Trophoblast cell (in vitro differentiated cells and primary cell): ENCODE results near the gene DRC1.

ENCODE experiments used
- DNase-seq, 2 donors: peaks; one replicate each; pipeline ENCODE4 v3.0.0-alpha.2; 2016
- H2AFZ ChIP-seq: 2 replicates; pipeline ENCODE4 v1.6.1; 2013; ENCODE audit warnings: low read length, moderate library complexity, mild to moderate bottlenecking; ENCODE audit not compliant: insufficient read depth, poor library complexity
- H2AK5ac ChIP-seq: 2 replicates; pipeline ENCODE4 v1.6.1; 2013; ENCODE audit warnings: mild to moderate bottlenecking, low read length
- H2BK120ac ChIP-seq: 2 replicates; pipeline ENCODE4 v1.6.1; 2013; ENCODE audit warnings: low read length, mild to moderate bottlenecking, moderate library complexity; ENCODE audit not compliant: insufficient read depth, poor library complexity
- H2BK12ac ChIP-seq: 2 replicates; pipeline ENCODE4 v1.6.1; 2013; ENCODE audit warnings: mild to moderate bottlenecking, low read length, moderate library complexity
- H2BK5ac ChIP-seq: 2 replicates; pipeline ENCODE4 v1.6.1; 2013; ENCODE audit warnings: low read length, low read depth, moderate library complexity, mild to moderate bottlenecking; ENCODE audit not compliant: poor library complexity
- H3K14ac ChIP-seq: 2 replicates; pipeline ENCODE4 v1.6.1; 2013; ENCODE audit warnings: mild to moderate bottlenecking, low read length
- H3K18ac ChIP-seq: 2 replicates; pipeline ENCODE4 v1.6.1; 2013; ENCODE audit warnings: mild to moderate bottlenecking, low read length
- H3K23ac ChIP-seq: 2 replicates; pipeline ENCODE4 v1.6.1; 2013; ENCODE audit warnings: low read length
- H3K27ac ChIP-seq: 2 replicates; pipeline ENCODE4 v1.5.1; 2013; ENCODE audit warnings: low read depth, mild to moderate bottlenecking, inconsistent platforms, low read length, moderate library complexity
- H3K27me3 ChIP-seq: 2 replicates; pipeline ENCODE4 v1.6.1; 2013; ENCODE audit warnings: inconsistent platforms, mild to moderate bottlenecking, low read length, moderate library complexity; ENCODE audit not compliant: insufficient read depth
- H3K36me3 ChIP-seq, 2 experiments: 1 replicate in 1 of 2; 2 replicates in 1 of 2; pipeline ENCODE4 v1.6.1; 2013; ENCODE audit warnings: low read length in 2 of 2, mild to moderate bottlenecking in 2 of 2, moderate library complexity in 1 of 2; ENCODE audit not compliant: insufficient read depth in 2 of 2, control insufficient read depth in 1 of 2
- H3K4ac ChIP-seq: 2 replicates; pipeline ENCODE4 v1.6.1; 2013; ENCODE audit warnings: low read depth, mild to moderate bottlenecking, low read length, moderate library complexity
- H3K4me1 ChIP-seq, 2 experiments: 1 replicate in 1 of 2; 2 replicates in 1 of 2; pipeline ENCODE4 v1.6.1; 2013; ENCODE audit warnings: low read length in 2 of 2, mild to moderate bottlenecking in 2 of 2, moderate library complexity in 1 of 2; ENCODE audit not compliant: insufficient read depth in 2 of 2, control insufficient read depth in 1 of 2
- H3K4me2 ChIP-seq: 2 replicates; pipeline ENCODE4 v1.6.1; 2013; ENCODE audit warnings: inconsistent platforms, mild to moderate bottlenecking, low read length, moderate library complexity
- H3K4me3 ChIP-seq: 2 replicates; pipeline ENCODE4 v1.5.1; 2013; ENCODE audit warnings: mild to moderate bottlenecking, low read depth, low read length, inconsistent platforms
- H3K79me1 ChIP-seq: one replicate; pipeline ENCODE4 v1.6.1; 2013; ENCODE audit warnings: low read length
- H3K79me2 ChIP-seq: 2 replicates; pipeline ENCODE4 v1.6.1; 2013; ENCODE audit warnings: low read length, mild to moderate bottlenecking; ENCODE audit not compliant: control insufficient read depth, insufficient read depth, poor library complexity
- H3K9ac ChIP-seq: 2 replicates; pipeline ENCODE4 v1.6.1; 2013; ENCODE audit warnings: mild to moderate bottlenecking, low read length
- H3K9me3 ChIP-seq: 2 replicates; pipeline ENCODE4 v1.6.1; 2013; ENCODE audit warnings: low read depth, mild to moderate bottlenecking, control low read depth, inconsistent platforms, low read length; ENCODE audit not compliant: insufficient read depth
- H4K12ac ChIP-seq: 2 replicates; pipeline ENCODE4 v1.6.1; 2013; ENCODE audit warnings: low read depth, mild to moderate bottlenecking, low read length, moderate library complexity
- H4K8ac ChIP-seq: 2 replicates; pipeline ENCODE4 v1.6.1; 2013; ENCODE audit warnings: low read depth, mild to moderate bottlenecking, low read length, moderate library complexity
- H4K91ac ChIP-seq: one replicate; pipeline ENCODE4 v1.6.1; 2013; ENCODE audit warnings: low read depth, mild to moderate bottlenecking, low read length, moderate library complexity
- WGBS: extraction: QIAGEN DNeasy Blood & Tissue Kit; methylation state at CpG from one replicate; pipeline ENCODE4 v1.1.7; 2013; ENCODE audit warnings: missing lambda C conversion rate; ENCODE audit not compliant: insufficient read length, insufficient coverage; ENCODE audit errors: extremely low coverage; 5-methylcytosine and 5-hydroxymethylcytosine counted together

The DRC1 gene

GRCh38 chr2:26471766-26472706 is 70.3 kb downstream of the DRC1 start:
- no peak overlapping the region for H2BK120ac ChIP-seq
- no peak overlapping the region for H4K91ac ChIP-seq
- DNase-seq, result peak in 1 of 2 donors; percentile 26
- H3K27ac ChIP-seq, result no peak overlapping the region
- no peak overlapping the region for H2AFZ ChIP-seq
- peaks cover 7% of the 10 kb centered on the region for H3K9me3 ChIP-seq
- H3K36me3 ChIP-seq, result no peaks in the 10 kb centered on the region
- no peak overlapping the region for H3K4me2 ChIP-seq
- no peak overlapping the region for H4K8ac ChIP-seq
- no peak overlapping the region for H2AK5ac ChIP-seq
- no peak overlapping the region for H3K14ac ChIP-seq
- no CpG with 5 or more reads among the region's 25 CpGs for WGBS
- H3K4ac ChIP-seq, result no peak overlapping the region
- H3K27me3 ChIP-seq, result no peaks in the 10 kb centered on the region
- no peaks in the 10 kb centered on the region for H3K4me1 ChIP-seq
- H2BK5ac ChIP-seq, result no peak overlapping the region
- peak overlapping the region; percentile 90 for H3K23ac ChIP-seq
- peak overlapping the region; percentile 2 for H3K9ac ChIP-seq
- H3K4me3 ChIP-seq, result peak overlapping the region; percentile 53
- H4K12ac ChIP-seq, result no peak overlapping the region
- H3K79me2 ChIP-seq, result no peaks in the 10 kb centered on the region
- no peak overlapping the region for H2BK12ac ChIP-seq
- H3K79me1 ChIP-seq, result no peaks in the 10 kb centered on the region
- no peak overlapping the region for H3K18ac ChIP-seq

GRCh38 chr2:26472821-26473655 is 71.3 kb downstream of the DRC1 start:
- Histone ChIP-seq H3K27ac (no peak overlapping the region), H4K91ac (no peak overlapping the region), H2BK120ac (no peak overlapping the region), H3K79me2 (no peaks in the 10 kb centered on the region), H2AFZ (no peak overlapping the region), H3K23ac (no peak overlapping the region), H3K4ac (no peak overlapping the region), H3K4me3 (no peak overlapping the region), H3K4me2 (no peak overlapping the region), H3K36me3 (no peaks in the 10 kb centered on the region), H3K27me3 (no peaks in the 10 kb centered on the region), H3K14ac (no peak overlapping the region), H2BK5ac (no peak overlapping the region), H4K8ac (no peak overlapping the region), H3K4me1 (no peaks in the 10 kb centered on the region), H2BK12ac (no peak overlapping the region), H2AK5ac (no peak overlapping the region), H3K18ac (no peak overlapping the region), H4K12ac (no peak overlapping the region), H3K9ac (no peak overlapping the region), H3K9me3 (peaks cover 7% of the 10 kb centered on the region), H3K79me1 (no peaks in the 10 kb centered on the region)
- DNase-seq, result no peak
- no CpG with 5 or more reads among the region's 34 CpGs for WGBS

- Histone ChIP-seq H3K4ac (no peak overlapping the region), H2AK5ac (no peak overlapping the region), H2BK5ac (no peak overlapping the region), H3K4me3 (no peak overlapping the region), H3K79me1 (no peaks in the 10 kb centered on the region), H3K9ac (no peak overlapping the region), H3K27ac (no peak overlapping the region), H3K27me3 (no peaks in the 10 kb centered on the region), H3K4me1 (no peaks in the 10 kb centered on the region), H3K9me3 (peaks cover 7% of the 10 kb centered on the region), H4K91ac (no peak overlapping the region), H3K23ac (no peak overlapping the region), H3K79me2 (no peaks in the 10 kb centered on the region), H3K18ac (no peak overlapping the region), H3K36me3 (no peaks in the 10 kb centered on the region), H4K8ac (no peak overlapping the region), H2AFZ (no peak overlapping the region), H3K14ac (no peak overlapping the region), H2BK120ac (no peak overlapping the region), H3K4me2 (no peak overlapping the region), H4K12ac (no peak overlapping the region), H2BK12ac (no peak overlapping the region)
- no peak for DNase-seq
- WGBS, result no CpG with 5 or more reads among the region's 9 CpGs
These were observed 72.1 kb downstream of the DRC1 start for GRCh38 chr2:26473796-26474195.

GRCh38 chr2:26474261-26474785 is 72.6 kb downstream of the DRC1 start:
- Histone ChIP-seq H3K27me3 (no peaks in the 10 kb centered on the region), H2AK5ac (no peak overlapping the region), H2BK12ac (no peak overlapping the region), H2BK5ac (no peak overlapping the region), H3K79me1 (no peaks in the 10 kb centered on the region), H3K4me3 (no peak overlapping the region), H3K18ac (no peak overlapping the region), H2BK120ac (no peak overlapping the region), H3K23ac (no peak overlapping the region), H4K8ac (no peak overlapping the region), H3K4me1 (no peaks in the 10 kb centered on the region), H2AFZ (no peak overlapping the region), H3K4ac (no peak overlapping the region), H3K9me3 (peaks cover 7% of the 10 kb centered on the region), H3K27ac (no peak overlapping the region), H3K4me2 (no peak overlapping the region), H3K14ac (no peak overlapping the region), H3K36me3 (no peaks in the 10 kb centered on the region), H3K79me2 (no peaks in the 10 kb centered on the region), H3K9ac (no peak overlapping the region), H4K12ac (no peak overlapping the region), H4K91ac (no peak overlapping the region)
- no CpG with 5 or more reads among the region's 14 CpGs for WGBS
- DNase-seq, result no peak
